GM13977 (cell line): ENCODE results near the gene MYBL2.

ENCODE experiments used
- DNase-seq: peaks from one replicate; pipeline ENCODE4 v3.0.0; 2012; ENCODE audit warnings: low spot score
- in situ Hi-C: fragments of 300-500 bp; cut with MboI; formaldehyde crosslinking; loops from one replicate; pipeline ENCODE4 v1.12.0; 2022; ENCODE audit warnings: low sequenced_read_pairs, low pct_unique_long_range_greater_than_20kb, mixed read lengths, inconsistent platforms; ENCODE audit not compliant: unreplicated experiment
- TF ChIP-seq, protein P1 (sequence below): IDR thresholded peaks from 2 replicates; pipeline ENCODE4 v1.5.1; 2012; ENCODE audit warnings: mild to moderate bottlenecking, control low read depth; ENCODE audit not compliant: insufficient read depth; ENCODE audit errors: extremely low read depth, missing control alignments

The MYBL2 gene

DNA sequence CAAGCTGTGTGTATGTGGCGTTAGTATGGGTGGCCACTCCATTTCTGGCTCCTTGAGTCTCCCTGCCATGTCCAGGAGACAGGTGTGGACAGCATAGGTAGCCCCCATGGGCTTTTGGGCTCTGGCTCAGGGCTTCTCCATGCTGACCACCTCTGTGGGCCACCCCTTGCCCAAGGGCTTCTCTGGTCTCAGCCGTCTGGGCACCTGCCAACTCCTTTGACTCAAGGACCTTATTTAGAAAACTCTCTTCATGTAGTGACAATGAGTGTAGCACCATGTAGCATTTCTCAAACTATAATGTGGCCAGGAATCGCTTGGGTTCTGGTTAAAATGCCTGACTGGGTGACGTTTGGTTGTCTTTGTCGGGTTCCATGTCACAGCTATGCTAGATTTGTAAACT, 65.0 kb downstream of the MYBL2 start:
- TF ChIP-seq, protein P1, sequence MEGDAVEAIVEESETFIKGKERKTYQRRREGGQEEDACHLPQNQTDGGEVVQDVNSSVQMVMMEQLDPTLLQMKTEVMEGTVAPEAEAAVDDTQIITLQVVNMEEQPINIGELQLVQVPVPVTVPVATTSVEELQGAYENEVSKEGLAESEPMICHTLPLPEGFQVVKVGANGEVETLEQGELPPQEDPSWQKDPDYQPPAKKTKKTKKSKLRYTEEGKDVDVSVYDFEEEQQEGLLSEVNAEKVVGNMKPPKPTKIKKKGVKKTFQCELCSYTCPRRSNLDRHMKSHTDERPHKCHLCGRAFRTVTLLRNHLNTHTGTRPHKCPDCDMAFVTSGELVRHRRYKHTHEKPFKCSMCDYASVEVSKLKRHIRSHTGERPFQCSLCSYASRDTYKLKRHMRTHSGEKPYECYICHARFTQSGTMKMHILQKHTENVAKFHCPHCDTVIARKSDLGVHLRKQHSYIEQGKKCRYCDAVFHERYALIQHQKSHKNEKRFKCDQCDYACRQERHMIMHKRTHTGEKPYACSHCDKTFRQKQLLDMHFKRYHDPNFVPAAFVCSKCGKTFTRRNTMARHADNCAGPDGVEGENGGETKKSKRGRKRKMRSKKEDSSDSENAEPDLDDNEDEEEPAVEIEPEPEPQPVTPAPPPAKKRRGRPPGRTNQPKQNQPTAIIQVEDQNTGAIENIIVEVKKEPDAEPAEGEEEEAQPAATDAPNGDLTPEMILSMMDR, result no peak
- in situ Hi-C loops, result no loop called here
- DNase-seq, result no peak

DNA sequence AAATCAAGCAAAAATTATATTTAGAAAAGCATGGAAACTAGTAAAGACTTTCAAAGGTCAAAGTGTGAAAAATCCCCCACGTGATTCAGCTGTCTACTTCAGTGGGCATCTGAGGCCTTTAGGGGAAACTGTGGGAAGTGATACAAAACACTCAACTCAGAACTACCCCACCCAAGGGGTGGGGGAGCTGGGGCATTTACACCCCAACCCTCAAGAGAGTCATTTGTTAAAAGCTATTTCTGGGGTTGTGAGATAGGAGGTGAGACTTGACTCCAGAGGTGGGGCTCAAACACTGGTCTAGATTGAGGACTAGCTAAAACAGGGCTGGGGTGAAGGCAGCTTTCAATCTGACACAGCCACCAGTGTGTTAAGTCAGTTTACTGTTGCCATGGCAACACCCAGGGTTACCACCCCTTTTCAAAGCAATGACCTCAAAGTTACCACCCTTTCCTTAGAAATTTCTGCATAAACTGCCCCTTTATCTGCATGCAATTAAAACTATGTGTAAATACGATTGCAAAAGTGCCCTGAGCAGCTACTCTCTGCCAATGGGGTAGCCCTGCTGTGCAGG, 69.8 kb downstream of the MYBL2 start:
- in situ Hi-C loops, result no loop called here
- peak; percentile 85 for DNase-seq

DNA sequence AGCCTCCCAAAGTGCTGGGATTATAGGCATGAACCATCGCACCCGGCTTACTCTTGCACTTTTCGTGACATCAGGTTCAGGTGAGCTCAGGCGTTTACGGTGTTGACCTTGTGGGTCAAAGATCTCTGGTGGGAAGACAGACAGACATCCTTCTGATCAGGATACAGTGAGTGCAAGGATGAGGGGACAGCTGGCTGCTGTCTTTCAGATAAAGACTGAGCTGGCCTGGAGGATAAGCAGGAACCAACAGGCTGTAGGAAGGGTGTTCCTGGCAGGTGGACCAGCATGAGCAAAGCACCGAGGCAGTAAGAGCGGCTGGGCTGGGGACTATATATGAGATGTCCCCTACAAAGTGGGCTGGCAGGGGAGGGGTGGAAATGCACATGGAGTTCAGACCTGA, 71.0 kb downstream of the MYBL2 start:
- in situ Hi-C loops, result no loop called here
- DNase-seq, result no peak
- TF ChIP-seq, protein P1, result no peak

More for the DNA sequence above, 69.8 kb downstream of the MYBL2 start:
- TF ChIP-seq, protein P1, result no peak

DNA sequence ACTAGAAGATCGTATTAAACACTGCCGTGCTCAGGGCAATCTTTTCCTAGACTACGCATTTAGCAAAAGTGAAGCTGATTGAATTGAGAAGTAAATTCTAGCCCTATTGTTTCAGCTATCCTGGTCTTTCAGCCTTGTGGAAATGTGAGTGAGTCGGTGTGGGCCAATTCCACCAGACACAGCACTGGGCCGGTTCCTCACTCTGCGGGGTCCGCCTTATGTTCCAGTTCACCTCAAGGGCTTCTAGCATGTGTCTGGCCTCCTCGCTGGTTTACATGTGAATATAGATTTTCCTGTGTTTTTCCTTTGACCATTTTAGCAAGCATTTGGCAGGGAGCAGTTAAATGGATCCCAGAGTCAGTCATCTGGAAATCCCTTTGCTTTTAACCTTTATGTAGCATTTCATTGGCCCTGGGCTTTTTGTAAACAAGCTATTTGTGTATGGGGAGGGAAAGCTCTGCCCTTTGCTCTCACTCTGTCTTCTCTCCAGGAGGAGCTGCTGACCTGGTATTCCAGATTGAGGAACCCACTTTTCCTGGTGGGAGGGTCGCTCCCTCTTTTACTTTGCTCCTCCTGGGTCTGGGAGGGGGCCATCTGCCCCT, 72.3 kb downstream of the MYBL2 start:
- TF ChIP-seq, protein P1, result no peak
- in situ Hi-C loops, result no loop called here
- no peak for DNase-seq

DNA sequence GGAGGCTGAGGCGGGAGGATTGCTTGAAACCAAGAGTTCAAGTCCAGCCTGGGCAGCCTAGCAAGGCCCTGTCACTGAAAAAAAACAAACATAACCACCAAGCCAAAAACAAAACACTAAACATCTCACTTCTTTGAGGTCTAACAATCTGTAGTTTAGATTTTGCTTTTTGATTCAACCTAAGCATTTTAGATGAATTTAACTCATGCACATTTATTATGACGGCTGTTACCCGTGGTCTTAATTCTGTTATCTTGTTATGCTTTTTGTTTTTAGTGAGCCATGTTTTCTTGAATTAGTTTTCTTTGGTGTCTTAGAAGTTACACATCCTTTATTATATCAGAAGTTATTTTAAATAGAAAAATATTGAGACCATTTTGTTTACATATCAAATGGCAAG, 73.7 kb downstream of the MYBL2 start:
- in situ Hi-C loops, result no loop called here
- DNase-seq, result no peak
- TF ChIP-seq, protein P1, result no peak

DNA sequence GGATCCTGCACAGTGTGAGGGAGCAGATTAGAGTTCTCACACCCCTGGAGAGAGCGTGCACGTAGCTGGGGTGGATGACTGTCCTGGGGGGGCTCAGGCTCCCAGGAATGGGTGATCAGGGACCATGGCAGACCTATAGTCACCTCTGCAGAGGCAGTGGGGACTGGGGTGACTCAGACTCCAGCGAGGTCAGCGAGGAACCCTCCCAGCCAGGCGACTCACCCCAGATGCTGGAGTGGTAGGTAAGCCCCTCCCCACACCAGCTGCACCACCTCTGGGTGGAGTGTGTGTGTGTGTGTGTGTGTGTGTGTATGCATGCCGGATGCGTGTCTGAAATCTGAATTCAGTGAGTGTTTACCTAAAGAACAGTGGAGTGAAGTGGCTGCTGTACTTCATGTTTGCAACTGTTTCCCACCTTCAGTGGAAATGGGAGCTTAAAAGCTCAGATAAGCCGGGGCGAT, 77.3 kb downstream of the MYBL2 start:
- DNase-seq, result no peak
- TF ChIP-seq, protein P1, result no peak
- in situ Hi-C loops, result no loop called here
